OCI-LY7 (cell line): ENCODE results near the gene KCNIP3. TPM values are rescaled to one million over a fixed set of nuclear protein-coding genes. Genes with fewer than 3 reads are reported as not detected.

Experiments used
- BruUV-seq: library from RNA; stranded (reverse); fragments of 400-500 nt; replicated peaks from 2 replicates; lab custom pipeline; 2021; lab: Mats Ljungman, UMichigan
- CTCF ChIA-PET: fragments of 300-600 bp; sonication (Branson Sonifier 250); formaldehyde crosslinking; loops from one replicate; lab custom pipeline; 2022; ENCODE audit warnings: antibody characterized with exemption; ENCODE audit not compliant: unreplicated experiment; lab: Charles Lee
- POLR2A ChIA-PET: fragments of 300-600 bp; sonication (Branson Sonifier 250); formaldehyde crosslinking; loops from one replicate; lab custom pipeline; 2022; ENCODE audit warnings: antibody characterized with exemption; lab: Charles Lee
- DNase-seq: peaks from one replicate; pipeline ENCODE4 v3.0.0-alpha.2; 2015; ENCODE audit warnings: low spot score
- H2AFZ ChIP-seq: fragments of 200-600 bp; sonication (generic), shearing (Covaris generic); 2 replicates; pipeline ENCODE4 v1.6.1; 2014; ENCODE audit warnings: mild to moderate bottlenecking, antibody characterized with exemption, low read length, moderate library complexity
- H3K27ac ChIP-seq: fragments of 200-600 bp; sonication (generic); 2 replicates; pipeline ENCODE4 v1.5.1; 2014; ENCODE audit warnings: mixed run types, low read depth, mild to moderate bottlenecking, moderate library complexity, low read length, inconsistent platforms; ENCODE audit not compliant: poor library complexity, severe bottlenecking
- H3K36me3 ChIP-seq: fragments of 200-600 bp; sonication (generic); 2 replicates; pipeline ENCODE4 v1.6.1; 2014; ENCODE audit warnings: mild to moderate bottlenecking, antibody characterized with exemption, low read length, moderate library complexity, mixed read lengths; ENCODE audit not compliant: insufficient read depth
- H3K4me1 ChIP-seq: fragments of 200-600 bp; sonication (generic); 2 replicates; pipeline ENCODE4 v1.5.1; 2014; ENCODE audit warnings: mild to moderate bottlenecking, low read length; ENCODE audit not compliant: insufficient read depth, poor library complexity, severe bottlenecking
- H3K4me2 ChIP-seq: fragments of 200-600 bp; sonication (generic); 2 replicates; pipeline ENCODE4 v1.6.1; 2014; ENCODE audit warnings: mild to moderate bottlenecking, low read length
- H3K4me3 ChIP-seq: fragments of 200-600 bp; sonication (generic); 2 replicates; pipeline ENCODE4 v1.5.1; 2014; ENCODE audit warnings: mild to moderate bottlenecking, low read depth, low read length; ENCODE audit not compliant: poor library complexity, severe bottlenecking
- H3K79me2 ChIP-seq: fragments of 200-600 bp; sonication (generic); 2 replicates; pipeline ENCODE4 v1.6.1; 2016; ENCODE audit warnings: low read depth, mild to moderate bottlenecking, low read length, moderate library complexity, mixed read lengths; ENCODE audit not compliant: insufficient read depth
- H3K9me2 ChIP-seq: fragments of 200-600 bp; sonication (generic); 2 replicates; pipeline ENCODE4 v1.6.1; 2016; ENCODE audit warnings: mild to moderate bottlenecking, low read length, mixed read lengths; ENCODE audit not compliant: insufficient read depth
- H3K9me3 ChIP-seq: fragments of 200-600 bp; sonication (generic); 2 replicates; pipeline ENCODE4 v1.6.1; 2014; ENCODE audit warnings: mild to moderate bottlenecking, mixed run types, low read length, mixed read lengths
- H4K20me1 ChIP-seq: fragments of 200-600 bp; sonication (generic); 2 replicates; pipeline ENCODE4 v1.6.1; 2014; ENCODE audit warnings: mild to moderate bottlenecking, antibody characterized with exemption, low read length, moderate library complexity, mixed read lengths; ENCODE audit not compliant: insufficient read depth
- CTCF ChIP-seq: fragments of 200-600 bp; sonication (generic); conservative IDR thresholded peaks from 2 replicates; pipeline ENCODE4 v1.5.1; 2014; ENCODE audit warnings: mild to moderate bottlenecking, antibody characterized with exemption, low read length, moderate library complexity, mixed read lengths
- EZH2phosphoT487 ChIP-seq: fragments of 200-600 bp; sonication (generic); IDR thresholded peaks from 2 replicates; pipeline ENCODE4 v1.6.1; 2018; ENCODE audit warnings: low read depth, borderline replicate concordance, mild to moderate bottlenecking, mixed run types, antibody characterized with exemption, low read length, moderate library complexity, mixed read lengths
- intact Hi-C: fragments of 100-400 bp; cut with micrococcal nuclease; formaldehyde crosslinking; loops from one replicate; pipeline ENCODE4 v1.10.0; 2022; ENCODE audit not compliant: unreplicated experiment
- total RNA-seq, 2 experiments: library from RNA; depleted of rRNA in 1 of 2; stranded (reverse); fragments of >200 nt in 1 of 2; shearing (Covaris generic) in 1 of 2; gene quantifications; 2 replicates each; pipeline ENCODE4 v1.2.3, GENCODE V29; 2014 to 2022

The KCNIP3 gene
- total RNA-seq, 2 experiments from 2014 or later = not detected

- BruUV-seq = no TSS peak
- Histone ChIP-seq H3K27ac (no peak overlapping the region), H3K36me3 (no peaks in the 10 kb centered on the region), H3K9me3 (no peaks in the 10 kb centered on the region), H3K4me2 (no peak overlapping the region), H3K4me1 (no peaks in the 10 kb centered on the region), H4K20me1 (no peaks in the 10 kb centered on the region), H3K9me2 (no peaks in the 10 kb centered on the region), H3K4me3 (no peak overlapping the region), H3K79me2 (no peaks in the 10 kb centered on the region), H2AFZ (no peak overlapping the region)
- intact Hi-C loops = no loop called here
- ChIA-PET POLR2A (no interaction called here), CTCF (no interaction called here)
- TF ChIP-seq EZH2phosphoT487 (no peak), CTCF (no peak)
- DNase-seq = no peak
These were observed 45.6 kb downstream of the KCNIP3 start for GRCh38 chr2:95342556-95343320.

- H3K27ac ChIP-seq = no peak overlapping the region
- H3K9me2 ChIP-seq = no peaks in the 10 kb centered on the region
- H3K4me3 ChIP-seq = no peak overlapping the region
- no peaks in the 10 kb centered on the region for H4K20me1 ChIP-seq
- no peak overlapping the region for H3K4me2 ChIP-seq
- no peaks in the 10 kb centered on the region for H3K4me1 ChIP-seq
- no peak for DNase-seq
- no peak for TF ChIP-seq EZH2phosphoT487
- no peaks in the 10 kb centered on the region for H3K9me3 ChIP-seq
- CTCF ChIA-PET = no interaction called here
- no TSS peak for BruUV-seq
- POLR2A ChIA-PET = no interaction called here
- H3K36me3 ChIP-seq = no peaks in the 10 kb centered on the region
- intact Hi-C loops = no loop called here
- H3K79me2 ChIP-seq = no peaks in the 10 kb centered on the region
- no peak overlapping the region for H2AFZ ChIP-seq
These were observed 46.5 kb downstream of the KCNIP3 start for GRCh38 chr2:95343429-95344214.

- Histone ChIP-seq H3K9me2 (no peaks in the 10 kb centered on the region), H2AFZ (no peak overlapping the region), H3K4me2 (no peak overlapping the region), H3K4me3 (no peak overlapping the region), H3K79me2 (no peaks in the 10 kb centered on the region), H3K27ac (no peak overlapping the region), H3K9me3 (no peaks in the 10 kb centered on the region), H3K4me1 (no peaks in the 10 kb centered on the region), H3K36me3 (no peaks in the 10 kb centered on the region), H4K20me1 (no peaks in the 10 kb centered on the region)
- no peak for DNase-seq
- POLR2A ChIA-PET = interaction anchor here (0.6 kb wide), 1 partner anchor 161 kb away, joined by 3 read pairs; no protein-coding TSS in a partner anchor
- TF ChIP-seq CTCF (no peak), EZH2phosphoT487 (no peak)
- no TSS peak for BruUV-seq
- CTCF ChIA-PET = no interaction called here
- intact Hi-C loops = no loop called here
These were observed 47.1 kb downstream of the KCNIP3 start for GRCh38 chr2:95344215-95344583.
